Esophagus muscularis mucosa (tissue), 4 donors: ENCODE data around the gene POLH. TPM values are rescaled to one million over a fixed set of nuclear protein-coding genes. Genes with fewer than 3 reads are reported as not detected.
"Not testable (repeated sequence)": the region's sequence is repeated elsewhere in the genome, so short reads cannot be mapped to it uniquely, and the experiment has no call there.

Experiments
- DNase-seq: peaks from one replicate; pipeline ENCODE4 v3.0.0-alpha.2; 2017; ENCODE audit errors: extremely low spot score
- H3K27ac ChIP-seq, 4 donors: fragments of 200-600 bp; sonication (generic); replicated peaks in 1 of 4; 1 replicate in 3 of 4; 2 replicates in 1 of 4; pipeline ENCODE4 v1.5.1; 2016 to 2019; ENCODE audit warnings: mild to moderate bottlenecking in 1 of 4
- H3K27me3 ChIP-seq, 4 donors: fragments of 200-600 bp; sonication (generic); one replicate each; pipeline versions ENCODE4 v1.5.1 to v1.6.0; 2016 to 2019
- H3K36me3 ChIP-seq, 4 donors: fragments of 200-600 bp; sonication (generic); one replicate each; pipeline ENCODE4 v1.5.1; 2016 to 2019
- H3K4me1 ChIP-seq, 4 donors: fragments of 200-600 bp; sonication (generic); one replicate each; pipeline ENCODE4 v1.5.1; 2016 to 2019
- H3K4me3 ChIP-seq, 4 donors: fragments of 200-600 bp; sonication (generic); 1 replicate in 2 of 4; 2 replicates in 2 of 4; pipeline ENCODE4 v1.5.1; 2016 to 2019; ENCODE audit warnings: mild to moderate bottlenecking in 4 of 4, moderate library complexity in 1 of 4
- H3K9me3 ChIP-seq, 4 donors: fragments of 200-600 bp; sonication (generic); 1 replicate in 3 of 4; 2 replicates in 1 of 4; pipeline ENCODE4 v1.5.1; 2016 to 2019
- CTCF ChIP-seq, 3 experiments: fragments of 200-600 bp in 2 of 3; fragments of 450-650 bp in 1 of 3; sonication (generic) in 2 of 3; IDR thresholded peaks; one replicate each; pipeline ENCODE4 v1.5.1; 2017 to 2019; ENCODE audit warnings: antibody characterized with exemption in 3 of 3, mild to moderate bottlenecking in 2 of 3, moderate library complexity in 1 of 3
- EP300 ChIP-seq: sonication (generic); formaldehyde crosslinking; IDR thresholded peaks from one replicate; pipeline ENCODE4 v1.6.1; 2017; ENCODE audit warnings: antibody characterized with exemption
- POLR2A ChIP-seq: fragments of 450-650 bp; IDR thresholded peaks from one replicate; pipeline ENCODE4 v1.6.1; 2017; ENCODE audit warnings: antibody characterized with exemption, moderate library complexity, mild to moderate bottlenecking, low read depth
- POLR2AphosphoS5 ChIP-seq, 2 donors: sonication (generic); formaldehyde crosslinking; IDR thresholded peaks; one replicate each; pipeline ENCODE4 v1.6.1; 2017; ENCODE audit warnings: antibody characterized with exemption in 2 of 2
- WGBS: methylation state at CpG from one replicate; pipeline ENCODE4 v1.1.5; 2018; 5-methylcytosine and 5-hydroxymethylcytosine counted together
- intact Hi-C: fragments of 100-400 bp; cut with DNase I; formaldehyde crosslinking; loops from one replicate; pipeline ENCODE4 v1.15.1; 2023
- total RNA-seq, 4 donors: library from RNA; depleted of rRNA; stranded (reverse); fragments of >200 nt; gene quantifications; one replicate each; pipeline versions ENCODE4 v1.1.0 to v1.2.1, GENCODE V29; 2016

Gene POLH
- total RNA-seq = 1 to 10 TPM; 6.1 to 9.6 (median 7.7) TPM

DNA sequence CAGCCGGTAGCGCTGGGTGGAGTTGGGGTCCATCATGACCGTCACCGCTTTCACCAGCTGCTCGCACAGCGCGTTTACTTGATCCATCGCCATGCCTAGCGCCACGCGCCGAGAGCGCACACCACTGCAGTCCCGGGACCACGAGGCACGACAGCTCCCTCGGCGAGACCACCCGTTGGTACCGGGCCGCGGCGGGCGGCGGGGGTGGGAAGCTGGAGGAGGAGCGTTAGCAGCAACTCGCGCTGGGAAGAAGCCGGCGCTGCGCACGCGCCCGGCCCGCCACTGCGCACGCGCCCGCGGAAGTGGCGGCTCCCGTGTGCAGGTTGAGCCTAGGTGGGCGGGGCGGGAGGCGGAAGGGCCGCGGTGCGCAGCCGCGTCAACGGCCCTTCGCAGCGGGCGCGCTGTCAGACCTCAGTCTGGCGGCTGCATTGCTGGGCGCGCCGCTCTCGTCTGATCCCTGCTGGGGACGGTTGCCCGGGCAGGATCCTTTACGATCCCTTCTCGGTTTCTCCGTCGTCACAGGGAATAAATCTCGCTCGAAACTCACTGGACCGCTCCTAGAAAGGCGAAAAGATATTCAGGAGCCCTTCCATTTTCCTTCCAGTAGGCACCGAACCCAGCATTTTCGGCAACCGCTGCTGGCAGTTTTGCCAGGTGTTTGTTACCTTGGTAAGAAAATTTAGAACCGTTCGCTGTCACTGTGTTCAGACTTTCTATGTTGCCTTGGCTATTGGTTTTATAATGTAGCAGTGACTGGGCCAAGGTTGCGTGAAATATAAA, at the start of gene POLH, which contains the start of gene XPO5:
TSS of gene POLH (plus strand) at position 414 of the 780 bp plus-strand sequence. CDS start 6,135 bp downstream, outside the sequence.
TSS of gene XPO5 (minus strand) at position 267 of the 780 bp plus-strand sequence. CDS start at position 93, 174 bp downstream.
- under 1% methylated on average over 33 of the region's 76 CpGs for WGBS
- no peaks in the 10 kb centered on the region for H3K9me3 ChIP-seq
- H3K27me3 ChIP-seq = no peaks in the 10 kb centered on the region
- peaks cover 10 to 24% (median 17%) of the 10 kb centered on the region in 4 donors for H3K36me3 ChIP-seq
- TF ChIP-seq POLR2A (peak; percentile 76), EP300 (no peak), POLR2AphosphoS5 (IDR thresholded peaks at IDR 0.05) (peak; percentile 95 to 97), CTCF (IDR thresholded peaks at IDR 0.05) (peak in 2 of 3 experiments; percentile 9 to 28)
- intact Hi-C loops = no loop called here
- peak; percentile 96 for DNase-seq
- peaks cover 23 to 35% (median 32%) of the 10 kb centered on the region in 4 donors for H3K4me1 ChIP-seq
- peak within 1 kb of the TSS; percentile 71 to 84 (median 77) for H3K27ac ChIP-seq
- peak within 1 kb of the TSS; percentile 70 to 96 (median 83) for H3K4me3 ChIP-seq

- intact Hi-C loops = no loop called here
- H3K9me3 ChIP-seq = no peaks in the 10 kb centered on the region
- TF ChIP-seq POLR2AphosphoS5 (IDR thresholded peaks at IDR 0.05) (no peak), CTCF (IDR thresholded peaks at IDR 0.05) (no peak), EP300 (no peak), POLR2A (no peak)
- WGBS = 85% methylated on average over 1 of the region's 1 CpG
- no peak overlapping the region for H3K4me3 ChIP-seq
- DNase-seq = no peak
- H3K27me3 ChIP-seq = no peaks in the 10 kb centered on the region
- no peak overlapping the region for H3K27ac ChIP-seq
- no peaks in the 10 kb centered on the region for H3K4me1 ChIP-seq
- H3K36me3 ChIP-seq = peaks cover 34 to 95% (median 77%) of the 10 kb centered on the region in 4 donors
Observed at GRCh38 chr6:43532201-43532600, 43.8 kb upstream of the POLH start.

- H3K4me1 ChIP-seq, DNase-seq, H3K27ac ChIP-seq, H3K27me3 ChIP-seq, intact Hi-C loops, H3K4me3 ChIP-seq, H3K9me3 ChIP-seq: not testable (repeated sequence)
- peaks cover 0 to 94% (median 74%) of the 10 kb centered on the region in 4 donors for H3K36me3 ChIP-seq
- WGBS = 96% methylated on average over 4 of the region's 17 CpGs
Observed at GRCh38 chr6:43538986-43539385, 37.0 kb upstream of the POLH start.

GRCh38 chr6:43539409-43539808, 36.6 kb upstream of the POLH start:
- H3K4me3 ChIP-seq, H3K27me3 ChIP-seq, H3K9me3 ChIP-seq, DNase-seq, H3K27ac ChIP-seq, H3K4me1 ChIP-seq, intact Hi-C loops: not testable (repeated sequence)
- WGBS = 97% methylated on average over 20 of the region's 20 CpGs
- H3K36me3 ChIP-seq = peaks cover 3 to 94% (median 75%) of the 10 kb centered on the region in 4 donors

DNA sequence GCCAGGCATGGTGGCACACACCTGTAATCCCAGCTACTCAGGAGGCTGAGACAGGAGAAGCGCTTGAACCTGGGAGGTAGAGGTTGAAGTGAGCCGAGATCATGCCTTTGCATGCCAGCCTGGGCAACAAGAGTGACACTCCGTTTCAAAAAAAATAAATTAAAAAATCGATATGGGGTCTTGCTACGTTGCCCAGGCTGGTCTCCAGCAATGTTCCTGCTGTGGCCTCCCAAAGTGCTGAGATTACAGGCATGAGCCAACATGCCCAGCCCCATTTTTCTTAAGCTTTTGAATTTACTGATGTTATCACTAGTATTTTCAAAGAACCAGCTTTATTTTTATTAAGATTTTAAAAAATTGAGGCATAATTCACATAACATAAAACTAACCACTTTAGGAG, 35.5 kb upstream of the POLH start:
- Histone ChIP-seq H3K4me3 (no peak overlapping the region), H3K4me1 (no peaks in the 10 kb centered on the region), H3K27ac (no peak overlapping the region), H3K9me3 (no peaks in the 10 kb centered on the region), H3K27me3 (no peaks in the 10 kb centered on the region), H3K36me3 (peaks cover 13 to 94% (median 79%) of the 10 kb centered on the region in 4 donors)
- no peak for DNase-seq
- WGBS = 97% methylated on average over 5 of the region's 5 CpGs
- intact Hi-C loops = no loop called here
- TF ChIP-seq POLR2A (no peak), POLR2AphosphoS5 (IDR thresholded peaks at IDR 0.05) (no peak), EP300 (no peak)

- Histone ChIP-seq H3K36me3 (peaks cover 19 to 97% (median 83%) of the 10 kb centered on the region in 4 donors), H3K9me3 (no peaks in the 10 kb centered on the region), H3K4me3 (no peak overlapping the region), H3K4me1 (no peaks in the 10 kb centered on the region), H3K27me3 (no peaks in the 10 kb centered on the region), H3K27ac (no peak overlapping the region)
- DNase-seq = no peak
- no peak for TF ChIP-seq EP300
- TF ChIP-seq POLR2AphosphoS5 (IDR thresholded peaks at IDR 0.05) = no peak
- no peak for TF ChIP-seq POLR2A
- no peak for TF ChIP-seq CTCF (IDR thresholded peaks at IDR 0.05)
- WGBS = 98% methylated on average over 8 of the region's 8 CpGs
- intact Hi-C loops = no loop called here
Observed at GRCh38 chr6:43541774-43542471, 34.1 kb upstream of the POLH start.
